Breast epithelium (tissue), 3 donors: ENCODE data around the gene METTL5.

ENCODE experiments used
- CTCF ChIP-seq, 3 donors: fragments of 450-650 bp; IDR thresholded peaks; one replicate each; pipeline ENCODE4 v1.5.1; 2016 to 2017; ENCODE audit warnings: antibody characterized with exemption in 3 of 3, mild to moderate bottlenecking in 3 of 3, moderate library complexity in 3 of 3
- POLR2A ChIP-seq: fragments of 450-650 bp; IDR thresholded peaks from one replicate; pipeline ENCODE4 v1.6.1; 2016; ENCODE audit warnings: antibody characterized with exemption, mild to moderate bottlenecking, moderate library complexity
- POLR2AphosphoS5 ChIP-seq, 3 donors: sonication (generic); formaldehyde crosslinking; IDR thresholded peaks; one replicate each; pipeline ENCODE4 v1.6.1; 2017; ENCODE audit warnings: antibody characterized with exemption in 3 of 3

DNA sequence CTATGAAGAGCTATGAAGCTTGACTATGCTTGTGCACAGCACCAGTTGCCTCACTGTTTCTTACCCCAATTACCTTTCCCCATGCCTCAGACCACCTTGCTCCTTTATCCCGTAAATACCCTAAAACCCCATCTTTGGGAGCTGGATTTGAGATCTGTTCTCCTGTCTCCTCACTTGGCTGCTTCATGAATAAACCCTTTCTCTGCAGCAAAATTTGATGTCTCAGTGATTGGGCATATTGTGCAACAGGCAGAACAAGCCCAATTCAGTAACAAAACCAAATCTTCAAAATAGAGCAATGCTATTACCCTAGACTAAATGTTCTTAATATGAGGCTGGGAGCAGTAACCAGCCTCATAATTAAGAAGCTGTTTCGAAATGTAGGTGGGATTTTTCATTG, 29.5 kb downstream of the METTL5 start:
- TF ChIP-seq POLR2A (no peak), CTCF (IDR thresholded peaks at IDR 0.05) (no peak), POLR2AphosphoS5 (IDR thresholded peaks at IDR 0.05) (no peak)
